T47D (cell line): ENCODE data around the gene SOS1.

Experiments used
- DNase-seq, 2 experiments: peaks; one replicate each; pipeline versions ENCODE4 v3.0.0 to v3.0.0-alpha.2; 2011 to 2012; ENCODE audit warnings: low read depth in 1 of 2, low spot score in 1 of 2
- JUND ChIP-seq: IDR thresholded peaks from 2 replicates; pipeline ENCODE4 v1.6.1; 2012; ENCODE audit warnings: low read depth
- in situ Hi-C: cut with HindIII; loops from 2 replicates; pipeline ENCODE4 v1.10.0; 2016; ENCODE audit warnings: low sequenced_read_pairs, low pct_unique_long_range_greater_than_20kb

SOS1 gene

GRCh38 chr2:38982498-38982897 is 138.4 kb downstream of the SOS1 start:
- in situ Hi-C loops: no loop called here
- no peak for DNase-seq
- TF ChIP-seq JUND: no peak

- DNase-seq: no peak
- no peak for TF ChIP-seq JUND
- in situ Hi-C loops: no loop called here
Measured at GRCh38 chr2:38981670-38982357, 139.0 kb downstream of the SOS1 start.

- DNase-seq: no peak
- no peak for TF ChIP-seq JUND
- in situ Hi-C loops: no loop called here
Measured at GRCh38 chr2:38981003-38981669, 139.7 kb downstream of the SOS1 start.

GRCh38 chr2:38978908-38979307 is 141.9 kb downstream of the SOS1 start:
- DNase-seq: no peak
- in situ Hi-C loops: no loop called here
- TF ChIP-seq JUND: no peak

- DNase-seq: no peak
- in situ Hi-C loops: no loop called here
- TF ChIP-seq JUND: no peak
Measured at GRCh38 chr2:38978296-38978903, 142.5 kb downstream of the SOS1 start.

GRCh38 chr2:38977047-38977446 is 143.8 kb downstream of the SOS1 start:
- in situ Hi-C loops: no loop called here

GRCh38 chr2:38975042-38975441 is 145.8 kb downstream of the SOS1 start:
- in situ Hi-C loops: no loop called here
- DNase-seq: no peak
- no peak for TF ChIP-seq JUND

More at GRCh38 chr2:38977047-38977446, 143.8 kb downstream of the SOS1 start:
- DNase-seq: no peak
- TF ChIP-seq JUND: no peak

GRCh38 chr2:38973266-38973665 is 147.6 kb downstream of the SOS1 start:
- TF ChIP-seq JUND: no peak
- no peak for DNase-seq
- in situ Hi-C loops: no loop called here

- no peak for DNase-seq
- no peak for TF ChIP-seq JUND
- in situ Hi-C loops: no loop called here
Measured at GRCh38 chr2:38971377-38971776, 149.5 kb downstream of the SOS1 start.

GRCh38 chr2:38968021-38968420 is 152.8 kb downstream of the SOS1 start:
- in situ Hi-C loops: no loop called here
- no peak for TF ChIP-seq JUND

GRCh38 chr2:38966678-38967077 is 154.2 kb downstream of the SOS1 start:
- no peak for DNase-seq
- in situ Hi-C loops: no loop called here
- TF ChIP-seq JUND: no peak

More at GRCh38 chr2:38968021-38968420, 152.8 kb downstream of the SOS1 start:
- DNase-seq: no peak

- in situ Hi-C loops: no loop called here
- no peak for DNase-seq
- no peak for TF ChIP-seq JUND
Measured at GRCh38 chr2:38966006-38966405, 154.8 kb downstream of the SOS1 start.

GRCh38 chr2:38960609-38961320 is 160.1 kb downstream of the SOS1 start:
- TF ChIP-seq JUND: no peak
- in situ Hi-C loops: no loop called here
- no peak for DNase-seq
